Stimulated activated CD8-positive, alpha-beta memory T cell treated with anti-CD3 and anti-CD28 coated beads, Interleukin-7, amount 100 ng/mL, for 4 hours (primary cell): ENCODE results near the gene LINGO1.

Experiments used
- DNase-seq, 2 donors: peaks; one replicate each; pipeline ENCODE4 v3.0.0-alpha.2; 2020; ENCODE audit warnings: low read depth in 2 of 2

Gene LINGO1

DNA sequence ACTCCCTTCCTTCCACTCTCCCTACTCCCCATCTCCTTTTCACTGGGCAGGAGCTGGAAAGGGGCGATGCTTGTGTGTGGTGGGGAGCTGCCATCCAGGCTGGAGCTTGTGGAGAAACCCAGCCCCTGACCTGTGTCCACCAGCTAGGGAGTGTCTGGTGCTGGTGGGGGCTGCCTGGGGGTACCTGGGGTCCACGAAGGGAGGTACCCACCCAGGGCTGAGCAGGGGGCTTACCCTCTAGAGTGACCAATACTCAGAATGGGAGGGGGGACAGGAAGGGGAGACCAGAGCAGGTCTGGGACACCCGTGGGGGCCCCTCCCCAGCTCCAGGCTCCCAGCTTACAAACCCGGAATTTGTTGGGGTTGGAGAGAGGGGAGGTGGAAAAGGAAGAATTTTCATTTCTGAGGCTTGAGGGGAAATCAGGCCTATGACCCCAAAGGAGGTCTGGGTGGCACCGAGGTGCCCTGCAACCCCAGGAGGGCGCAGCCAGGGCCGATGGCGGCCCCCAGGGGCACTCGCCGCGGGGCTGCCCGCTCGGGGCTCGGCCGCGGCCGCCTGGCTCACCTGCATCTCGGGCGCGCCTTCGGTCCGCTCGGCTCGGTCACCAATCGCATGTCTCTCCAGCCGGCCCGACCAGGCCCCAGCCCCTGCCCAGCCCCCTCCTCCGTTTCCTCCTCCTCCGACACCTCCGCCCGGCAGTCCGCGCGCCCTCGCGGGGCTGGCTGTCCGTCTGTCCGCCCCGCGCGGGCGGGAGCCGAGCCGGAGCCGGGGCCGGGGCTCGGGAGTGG is 773 bp downstream of the LINGO1 start:
- no peak for DNase-seq

DNA sequence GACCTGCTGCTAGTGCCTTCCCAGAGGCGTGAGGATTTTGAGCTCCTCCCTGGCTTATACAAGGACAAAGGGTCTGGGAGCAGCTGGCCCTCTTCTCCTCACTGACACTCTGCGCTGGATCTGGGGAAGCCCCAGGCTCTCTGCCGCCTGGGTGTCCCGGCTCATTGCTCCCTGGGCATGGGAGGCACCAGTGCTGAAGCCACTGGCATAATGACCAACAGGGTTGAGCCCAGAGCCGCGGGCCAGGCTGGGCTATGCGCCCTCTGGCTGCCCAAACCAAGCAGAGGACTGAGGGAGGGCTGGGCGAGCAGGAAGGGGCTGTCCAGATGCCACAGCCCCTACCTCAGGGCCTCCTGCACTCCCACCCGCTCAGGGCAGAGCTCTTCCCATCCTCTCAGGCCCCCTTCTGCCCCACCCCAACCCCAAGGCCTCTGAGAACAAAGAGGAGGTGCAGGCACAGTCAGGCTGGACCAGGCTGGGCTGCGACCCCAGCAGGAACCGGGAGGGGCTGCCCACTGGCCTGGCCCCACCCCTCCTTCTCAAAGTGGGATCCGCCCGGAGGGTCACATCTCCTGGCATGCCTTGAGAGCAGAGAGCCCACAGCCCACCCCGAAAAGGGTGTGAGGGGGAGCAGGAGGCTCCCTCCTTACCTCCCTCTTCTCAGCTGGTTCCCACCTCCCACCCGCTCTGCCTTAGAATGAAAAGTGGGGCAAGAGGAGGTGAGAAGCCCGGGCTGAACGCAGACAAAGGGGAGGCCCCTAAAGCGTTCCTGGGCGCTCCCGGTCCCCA is 1.6 kb downstream of the LINGO1 start:
- no peak for DNase-seq

DNA sequence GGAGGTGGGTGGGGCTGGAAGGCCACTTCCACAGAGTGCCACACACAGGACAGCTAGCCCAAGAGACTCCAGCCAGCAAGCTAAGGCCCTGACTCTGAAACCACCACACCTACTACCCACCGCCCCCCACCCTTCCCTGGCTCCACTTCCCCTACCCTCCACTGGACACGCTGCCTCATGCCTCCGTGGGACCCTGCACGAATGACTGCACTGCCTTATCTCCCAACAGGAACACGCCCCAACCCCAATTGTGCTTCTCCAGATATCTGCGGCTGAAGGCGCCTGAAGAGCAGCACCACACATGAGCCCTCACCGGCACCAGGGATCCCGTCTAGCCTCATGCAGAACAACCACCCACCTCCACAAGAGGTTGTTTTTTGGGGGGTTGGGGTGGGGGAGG is 2.7 kb downstream of the LINGO1 start:
- DNase-seq = no peak

DNA sequence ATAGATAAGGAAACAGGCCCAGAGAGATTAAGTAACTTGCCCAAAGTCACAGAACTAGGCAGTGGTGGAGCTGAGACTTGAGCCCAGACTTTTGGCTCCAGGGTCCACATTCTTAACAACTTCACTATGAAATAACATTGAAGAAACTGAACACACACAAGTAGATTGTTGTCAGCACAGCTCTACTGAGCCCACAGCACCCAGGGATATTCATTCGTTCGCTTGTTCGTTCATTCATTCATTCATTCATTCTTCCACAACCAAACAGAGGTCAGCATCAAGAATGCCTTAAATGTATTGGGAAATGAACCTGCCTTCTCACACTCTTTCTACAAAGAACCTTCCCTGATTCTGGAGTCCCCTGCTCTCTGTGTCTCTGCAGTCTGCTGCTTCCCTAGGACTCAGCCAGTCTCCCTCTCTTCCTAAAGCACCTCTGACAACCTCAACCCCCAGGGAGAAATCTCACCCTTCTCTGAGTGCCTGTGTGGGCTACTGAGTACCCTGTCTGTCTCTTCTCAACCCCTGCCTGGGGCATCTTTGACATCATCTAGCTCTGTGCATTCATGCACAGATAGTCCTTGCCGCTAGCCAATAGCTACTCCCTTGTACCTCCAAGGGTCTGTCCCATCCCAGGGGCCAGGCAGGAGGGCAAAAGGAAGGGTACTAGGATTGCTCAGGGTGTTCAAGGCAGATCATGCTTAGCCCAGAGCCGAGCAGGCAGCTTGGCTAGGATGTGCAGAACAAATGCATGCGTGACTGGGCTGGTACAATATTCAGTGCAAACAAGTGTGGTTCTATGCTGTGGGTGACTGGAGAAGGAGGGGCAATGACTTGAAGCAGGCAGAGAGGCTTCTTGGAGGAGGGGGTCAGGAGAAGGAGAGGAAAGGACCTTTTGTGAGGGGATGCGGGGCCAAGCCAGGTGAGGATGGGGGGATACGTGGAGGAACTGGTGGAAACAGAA is 3.4 kb downstream of the LINGO1 start:
- DNase-seq = no peak

DNA sequence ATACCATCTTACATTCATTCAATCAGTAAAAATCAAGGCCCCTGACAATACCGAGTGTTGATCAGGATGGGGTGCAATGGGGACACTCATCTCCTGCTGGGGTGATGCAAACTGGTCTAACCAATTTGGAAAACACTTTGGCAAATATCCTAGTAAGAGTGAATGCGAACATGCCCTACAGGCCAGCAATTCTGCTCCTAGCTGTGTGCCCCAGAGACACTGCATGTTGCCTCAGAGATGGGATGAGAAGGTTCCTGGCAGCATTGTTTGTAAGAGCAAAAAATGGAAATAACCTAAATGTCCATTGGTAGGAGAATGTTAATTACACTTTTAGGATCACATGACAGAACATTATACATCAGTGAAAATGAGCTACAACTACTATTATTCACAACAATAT is 4.7 kb downstream of the LINGO1 start:
- no peak for DNase-seq

DNA sequence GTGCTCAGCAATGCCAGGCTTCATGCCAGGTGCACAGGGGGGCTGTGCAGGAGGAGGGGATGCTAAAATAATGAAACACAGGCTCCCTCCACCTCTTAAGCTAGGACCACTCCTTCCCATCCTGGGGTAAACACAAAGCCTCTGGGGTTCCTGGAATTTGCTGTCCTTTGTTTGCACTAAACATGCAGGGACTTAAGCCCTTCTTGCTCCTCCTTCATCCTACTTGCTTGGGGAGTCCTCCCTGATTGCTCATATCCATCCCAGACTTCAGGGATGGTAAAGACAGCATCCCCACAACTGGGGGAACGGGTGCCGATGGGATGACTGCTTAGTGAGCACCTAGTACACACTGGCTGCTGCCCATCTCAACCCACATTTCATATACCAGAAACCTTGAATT is 5.1 kb downstream of the LINGO1 start:
- no peak for DNase-seq

DNA sequence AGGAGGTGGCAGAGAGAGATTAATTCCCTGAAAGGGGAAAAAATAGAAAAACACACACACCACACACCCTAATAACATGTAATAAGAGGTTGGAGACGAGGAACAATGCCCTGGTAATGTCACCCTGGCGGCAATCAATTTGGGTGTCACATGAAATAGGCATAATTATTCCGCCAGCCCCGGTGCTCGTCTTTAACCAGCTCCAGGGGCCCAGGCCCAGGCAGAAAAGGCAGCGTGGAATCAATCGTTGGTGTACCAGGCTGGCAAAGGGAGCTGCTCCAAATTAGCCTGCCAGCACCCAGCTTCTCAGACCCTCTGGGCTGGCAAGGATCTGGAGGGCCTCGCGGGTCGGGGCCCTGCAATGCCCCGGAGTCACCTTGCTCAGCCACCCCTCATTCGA is 5.6 kb downstream of the LINGO1 start:
- no peak for DNase-seq

DNA sequence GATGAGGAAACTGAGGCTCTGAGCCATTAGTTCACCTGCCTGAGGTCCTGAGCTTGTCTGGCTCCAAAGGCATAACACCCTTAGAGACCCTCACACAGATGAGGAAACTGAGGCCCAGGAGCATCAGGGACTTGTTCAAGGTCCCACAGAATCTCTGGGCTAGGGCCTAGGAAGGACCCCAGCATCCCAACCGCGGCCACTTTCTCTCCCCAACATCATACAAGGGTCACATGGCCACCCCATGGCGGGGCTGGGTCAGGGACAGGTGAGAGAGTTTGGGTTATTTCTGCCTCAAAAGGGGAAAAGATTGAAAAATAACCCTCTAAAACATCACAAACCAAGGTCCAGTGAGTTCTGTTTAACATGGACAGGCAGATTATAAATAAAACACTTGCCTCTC is 6.7 kb downstream of the LINGO1 start:
- DNase-seq = no peak

DNA sequence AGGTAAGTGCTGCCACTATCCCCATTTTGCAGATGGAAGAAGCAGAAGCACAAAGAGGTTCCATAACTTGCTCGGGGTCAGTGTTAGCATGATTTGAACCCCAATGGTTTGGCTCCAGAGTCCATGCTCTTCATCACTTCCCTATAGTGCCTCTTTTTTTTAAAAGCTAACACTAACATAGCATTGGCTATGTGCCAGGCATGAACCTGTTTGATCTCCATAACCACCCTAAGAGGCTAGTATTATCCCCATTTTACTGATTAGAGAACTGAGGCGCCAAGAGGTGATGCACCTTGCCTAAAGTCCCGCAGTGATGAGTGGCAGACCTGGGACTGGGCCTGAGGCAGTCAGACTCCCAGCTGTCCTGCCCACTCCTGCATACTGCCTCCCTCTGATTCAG is 7.3 kb downstream of the LINGO1 start:
- no peak for DNase-seq

DNA sequence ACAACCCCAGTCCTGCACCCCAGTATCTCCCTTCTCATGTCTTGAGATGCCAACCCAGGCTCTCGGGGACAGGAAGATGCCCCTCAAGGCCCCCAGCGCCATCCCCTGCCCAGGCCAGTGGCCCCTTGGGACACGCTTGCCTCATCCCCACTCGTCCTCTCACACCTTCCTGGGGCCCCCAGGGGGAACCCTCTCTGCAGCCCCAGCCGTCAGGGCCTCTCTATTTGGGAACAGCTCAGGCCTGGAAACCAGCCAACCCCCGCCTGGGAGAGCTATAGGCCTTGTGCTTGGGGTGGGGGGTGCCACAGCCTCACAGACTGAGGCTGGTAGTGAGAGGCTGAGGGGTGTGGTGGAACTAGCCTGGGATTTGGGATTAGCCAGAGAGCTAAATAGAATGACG is 7.8 kb downstream of the LINGO1 start:
- DNase-seq = no peak

DNA sequence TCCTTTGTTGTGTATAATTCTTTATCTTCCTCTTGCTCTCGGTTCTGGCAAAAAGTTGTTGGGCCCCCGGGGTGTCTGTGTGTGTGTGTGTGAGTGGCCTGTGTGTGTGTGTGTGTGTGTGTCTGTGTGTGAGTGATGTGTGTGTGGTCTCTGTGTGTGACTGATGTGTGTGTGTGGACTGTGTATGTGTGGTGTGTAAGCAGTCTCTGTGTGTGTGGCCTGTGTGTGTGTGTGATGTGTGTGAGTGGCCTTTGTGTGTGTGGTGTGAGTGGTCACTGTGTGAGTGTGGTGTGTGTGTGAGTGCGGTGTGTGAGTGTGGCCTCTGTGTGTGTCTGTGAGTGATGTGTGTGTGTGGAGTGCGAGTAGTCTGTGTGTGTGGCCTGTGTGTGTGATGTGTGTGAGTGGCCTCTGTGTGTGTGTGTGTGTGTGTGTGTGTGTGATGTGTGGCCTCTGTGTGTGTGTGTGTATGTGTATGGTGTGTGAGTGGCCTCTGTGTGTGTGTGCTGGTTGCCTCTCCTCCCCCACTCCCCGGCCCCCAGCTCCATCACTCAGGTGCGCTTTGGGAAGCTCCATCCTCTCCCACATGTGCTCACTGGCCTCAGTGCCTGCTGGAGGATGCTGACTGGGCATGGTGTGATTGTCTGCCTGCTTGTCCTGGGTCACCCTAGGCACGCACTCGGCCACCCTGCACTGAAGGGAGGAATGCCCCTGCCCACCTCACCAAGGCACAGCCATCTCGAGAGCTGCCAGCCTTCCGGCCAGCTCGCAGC is 8.8 kb downstream of the LINGO1 start:
- no peak for DNase-seq

DNA sequence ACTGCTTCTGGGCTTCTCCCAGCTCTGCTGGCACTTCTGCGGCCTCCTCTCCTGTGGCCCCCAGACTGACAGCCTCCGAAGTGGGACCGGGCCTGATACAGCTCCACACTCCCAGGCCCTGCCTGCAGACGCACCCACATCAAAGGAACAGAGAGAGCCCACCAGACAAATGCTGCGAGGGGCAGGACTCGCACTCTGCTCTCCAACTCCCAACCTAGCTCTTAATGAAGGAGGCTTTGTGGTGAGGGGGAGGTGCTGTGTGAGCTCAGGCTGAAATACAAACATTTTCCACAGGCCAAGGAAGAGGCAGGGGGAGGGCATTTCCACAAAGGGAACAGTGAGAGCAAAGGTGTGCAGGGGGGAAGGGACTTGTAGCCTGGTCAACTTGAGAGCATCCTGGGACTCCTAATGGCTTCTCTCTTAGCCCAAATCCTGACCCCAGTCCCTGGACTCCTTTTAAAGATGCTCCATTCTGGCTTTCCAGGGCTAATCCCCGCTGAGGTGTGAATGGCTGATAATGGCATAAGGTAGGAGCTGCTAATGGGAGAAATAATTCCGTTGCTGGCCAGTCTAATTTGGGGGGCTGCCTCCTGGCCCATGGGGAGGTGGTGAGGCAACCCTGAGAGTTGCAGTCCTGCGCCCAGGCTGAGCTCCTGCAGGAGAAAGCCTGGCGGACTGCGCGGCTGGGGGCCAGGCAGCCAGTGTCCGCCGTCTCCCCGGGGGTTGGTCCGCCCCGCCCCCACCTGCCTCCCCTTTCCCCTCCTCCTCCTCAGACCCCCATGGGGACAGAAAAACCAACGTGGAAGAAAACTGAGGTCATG is 9.6 kb downstream of the LINGO1 start:
- DNase-seq = no peak

DNA sequence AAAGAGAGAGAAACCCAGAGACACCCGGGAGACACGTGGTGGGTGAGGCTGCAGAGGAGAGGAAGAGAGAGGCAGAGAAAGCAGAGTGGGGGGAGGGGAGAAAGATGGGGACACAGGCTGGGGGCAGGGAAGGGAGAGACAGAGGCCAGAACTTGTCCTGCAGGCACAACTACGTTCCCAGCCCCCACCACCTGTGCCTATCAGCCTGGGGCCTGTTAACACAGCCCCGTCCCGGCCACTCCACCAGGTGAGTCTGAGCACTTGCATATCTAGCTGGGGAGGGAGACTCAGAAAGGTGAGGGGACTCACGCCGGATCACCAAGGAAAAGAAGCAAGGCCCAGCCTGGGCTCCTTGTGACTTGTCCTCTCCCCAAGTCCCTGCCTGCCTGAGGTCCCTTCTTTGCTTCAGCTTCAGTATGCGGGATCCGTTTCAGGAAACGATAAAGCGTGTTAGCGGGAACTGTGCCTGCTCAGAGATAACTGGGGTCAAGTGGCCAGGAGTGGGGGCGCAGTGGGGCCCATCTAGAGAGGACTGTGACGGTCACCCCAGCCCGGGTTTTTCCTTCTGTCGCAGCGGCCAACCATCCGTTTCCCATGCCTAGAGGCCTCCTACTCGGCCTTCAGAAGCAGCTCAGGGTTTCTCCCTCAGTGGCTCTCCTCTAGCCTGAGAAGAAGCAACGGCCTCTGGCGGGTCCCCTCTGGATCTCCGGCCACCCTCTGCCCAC is 10.3 kb downstream of the LINGO1 start:
- no peak for DNase-seq

DNA sequence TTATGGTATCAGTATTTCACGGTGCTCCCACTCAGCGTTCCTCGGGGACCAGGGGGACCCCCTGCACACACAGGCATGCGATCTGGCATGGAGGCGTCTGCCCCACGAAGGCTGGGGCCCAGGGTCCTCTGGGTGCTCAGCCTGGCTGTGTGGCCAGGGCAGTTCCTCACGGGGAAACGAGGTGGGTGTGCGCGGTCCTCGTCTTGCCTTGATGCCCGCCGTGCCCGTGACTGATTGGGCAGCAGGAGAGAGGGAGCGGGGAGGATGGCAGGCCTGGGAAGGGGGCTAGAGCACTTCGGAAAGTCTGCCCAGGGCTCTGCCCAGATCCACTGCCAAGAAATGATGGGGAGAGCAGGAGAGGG is 10.9 kb downstream of the LINGO1 start:
- no peak for DNase-seq

DNA sequence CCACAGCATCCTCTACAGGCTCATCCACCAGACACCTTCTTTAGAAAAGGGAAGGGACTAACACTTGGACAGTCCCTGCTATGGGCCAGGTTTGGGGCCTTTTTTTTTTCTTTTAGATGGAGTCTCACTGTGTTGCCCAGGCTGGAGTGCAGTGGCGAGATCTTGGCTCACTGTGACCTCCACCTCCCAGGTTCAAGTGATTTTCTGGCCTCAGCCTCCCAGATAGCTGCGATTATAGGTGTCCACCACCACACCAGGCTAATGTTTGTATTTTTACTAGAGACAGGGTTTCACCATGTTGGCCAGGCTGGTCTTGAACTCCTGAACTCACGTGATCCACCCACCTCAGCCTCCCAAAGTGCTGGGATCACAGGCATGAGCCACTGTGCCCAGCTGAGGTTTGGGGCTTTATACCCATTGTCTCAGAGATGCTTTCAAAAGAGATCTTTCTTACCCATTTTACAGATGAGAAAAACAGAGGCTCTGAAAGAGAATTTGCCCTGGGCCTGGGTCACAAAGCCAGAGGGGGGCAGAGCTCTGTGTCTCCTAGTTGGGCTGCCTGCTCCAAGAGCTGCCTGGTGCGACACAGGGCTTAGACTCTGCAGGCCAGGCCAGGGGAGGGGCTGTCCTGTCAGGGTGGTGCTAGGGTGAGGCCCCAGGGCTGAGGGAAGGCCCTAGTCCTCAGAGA is 11.6 kb downstream of the LINGO1 start:
- DNase-seq = no peak

DNA sequence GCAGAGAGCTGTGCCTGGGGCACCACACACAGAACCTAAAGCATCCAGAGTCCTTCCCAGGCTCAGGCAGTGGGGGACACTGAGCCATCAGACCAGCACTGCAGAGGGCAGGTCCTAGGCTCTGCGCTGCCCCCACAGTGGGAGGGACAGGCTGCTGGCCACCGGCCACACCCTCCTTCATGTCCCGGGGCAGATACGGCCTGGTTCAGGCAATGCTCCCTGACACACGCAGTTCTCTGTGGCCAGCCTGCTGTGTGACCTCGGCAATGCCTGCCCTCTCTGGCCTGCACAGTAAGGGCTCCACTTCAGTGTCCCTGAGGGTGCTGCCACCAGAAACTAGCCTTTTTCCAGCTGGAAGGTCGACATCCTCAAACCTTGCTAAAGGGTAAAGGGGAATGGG is 12.4 kb downstream of the LINGO1 start:
- no peak for DNase-seq

DNA sequence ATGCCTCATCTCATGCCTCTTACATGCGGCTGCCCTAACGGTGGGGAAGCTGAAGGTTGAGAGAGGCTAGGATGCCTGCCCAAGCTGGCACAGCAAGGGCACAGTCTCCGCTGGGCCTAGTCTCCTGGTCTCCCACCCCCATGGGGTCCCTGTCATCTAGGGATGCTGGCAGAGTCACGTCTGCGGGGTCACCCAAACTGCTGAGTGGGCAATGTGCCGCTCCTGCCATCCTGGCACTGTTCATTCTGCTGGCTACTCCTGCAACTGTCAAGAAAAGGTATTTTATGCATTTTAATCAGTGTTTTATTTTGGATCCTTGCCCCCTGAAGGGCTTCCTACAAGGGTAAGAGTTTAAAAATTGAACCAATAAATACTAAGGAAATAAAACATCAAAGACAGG is 12.8 kb downstream of the LINGO1 start:
- DNase-seq = no peak

DNA sequence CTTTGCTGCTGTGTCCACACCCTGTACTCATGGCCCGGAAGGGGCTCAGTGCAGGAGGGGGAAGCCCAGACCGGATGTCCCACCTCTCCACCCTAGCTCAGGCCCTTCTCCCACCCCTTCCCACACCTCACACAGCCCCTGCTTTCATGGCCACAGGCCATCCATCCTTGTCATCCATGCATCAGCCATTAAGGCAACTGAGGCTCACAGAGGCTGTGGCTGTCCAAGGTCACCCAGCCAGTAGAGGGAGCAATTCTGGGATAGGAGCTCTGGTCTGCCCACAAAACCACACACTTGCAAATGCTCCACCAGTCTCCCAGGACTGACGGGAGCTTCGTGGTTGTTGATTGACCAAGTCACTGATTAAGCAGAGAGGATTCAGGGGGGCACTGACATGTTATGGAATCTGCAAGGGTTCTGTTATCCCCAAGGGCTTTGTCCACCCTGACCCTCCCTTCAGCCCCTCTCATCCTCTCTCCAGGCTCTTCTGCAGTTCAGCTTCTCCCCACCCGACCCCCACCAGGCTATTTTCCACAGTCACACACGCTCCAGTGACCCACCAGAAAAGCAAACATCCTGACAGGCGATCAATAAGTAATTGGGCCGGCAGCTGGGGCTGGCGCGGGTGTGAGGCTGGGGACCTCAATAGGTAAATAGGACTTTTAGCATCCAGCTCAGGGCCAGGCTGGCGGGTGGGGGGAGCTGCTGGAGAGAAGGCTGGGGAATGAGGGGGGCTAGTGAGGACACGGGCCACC is 15.1 kb downstream of the LINGO1 start:
- DNase-seq = no peak

DNA sequence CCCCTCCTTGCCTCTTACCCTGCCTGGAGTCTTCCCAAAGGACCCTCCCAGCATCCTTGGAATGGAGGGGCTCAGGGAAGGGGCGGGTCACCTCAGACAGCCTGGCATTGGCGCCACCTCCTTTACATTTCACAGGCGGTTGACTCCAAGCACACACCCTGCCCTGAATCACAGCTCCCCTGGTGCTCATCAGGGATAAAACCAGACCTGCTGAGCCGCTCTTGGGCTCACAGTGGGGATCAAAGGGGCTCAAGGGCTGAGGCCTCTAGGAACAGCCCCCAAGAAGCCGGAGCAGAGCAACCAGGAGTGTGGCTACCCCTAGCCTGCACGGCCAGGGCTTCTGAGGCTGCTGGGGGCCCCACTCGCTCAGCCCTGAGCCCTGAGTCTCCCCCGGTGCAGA is 16.6 kb downstream of the LINGO1 start:
- no peak for DNase-seq
